Neural cell (in vitro differentiated cells): ENCODE data around the gene POFUT1. TPM values are rescaled to one million over a fixed set of nuclear protein-coding genes. Genes with fewer than 3 reads are reported as not detected.

ENCODE experiments used
- H2AFZ ChIP-seq: fragments of 200-600, 300-800 bp; sonication (generic), shearing (Covaris generic); 2 replicates; pipeline ENCODE4 v1.6.0; 2014; ENCODE audit warnings: low read depth, mild to moderate bottlenecking, antibody characterized with exemption, low read length, moderate library complexity
- H3F3A ChIP-seq: fragments of 200-600 bp; shearing (Covaris generic); 2 replicates; pipeline ENCODE4 v1.6.1; 2016; ENCODE audit warnings: mild to moderate bottlenecking, moderate library complexity, mixed read lengths, antibody characterized with exemption, low read length; ENCODE audit not compliant: insufficient read depth, poor library complexity, severe bottlenecking
- H3K27ac ChIP-seq: fragments of 200-600, 300-800 bp; sonication (generic), shearing (Covaris generic); 2 replicates; pipeline ENCODE4 v1.5.1; 2014; ENCODE audit warnings: mild to moderate bottlenecking, low read length, moderate library complexity
- H3K27me3 ChIP-seq: fragments of 300-800, 200-600 bp; sonication (generic), shearing (Covaris generic); 2 replicates; pipeline ENCODE4 v1.6.0; 2014; ENCODE audit warnings: mild to moderate bottlenecking, low read depth, low read length, moderate library complexity; ENCODE audit not compliant: insufficient read depth
- H3K36me3 ChIP-seq: fragments of 300-800, 200-600 bp; sonication (generic), shearing (Covaris generic); 2 replicates; pipeline ENCODE4 v1.5.1; 2014; ENCODE audit warnings: mild to moderate bottlenecking, antibody characterized with exemption, low read length, moderate library complexity; ENCODE audit not compliant: insufficient read depth
- H3K4me2 ChIP-seq: fragments of 300-800, 200-600 bp; sonication (generic), shearing (Covaris generic); 2 replicates; pipeline ENCODE4 v1.6.0; 2014; ENCODE audit warnings: mild to moderate bottlenecking, low read length
- H3K4me3 ChIP-seq: fragments of 300-800, 200-600 bp; sonication (generic), shearing (Covaris generic); 2 replicates; pipeline ENCODE4 v1.5.1; 2014; ENCODE audit warnings: mild to moderate bottlenecking, low read length, moderate library complexity
- H3K79me2 ChIP-seq: fragments of 200-600 bp; shearing (Covaris generic); replicated peaks from 2 replicates; pipeline ENCODE4 v1.6.0; 2014; ENCODE audit warnings: mild to moderate bottlenecking, low read length, moderate library complexity; ENCODE audit not compliant: insufficient read depth
- H3K9ac ChIP-seq: fragments of 300-800, 200-600 bp; sonication (generic), shearing (Covaris generic); 2 replicates; pipeline ENCODE4 v1.6.1; 2016; ENCODE audit warnings: mild to moderate bottlenecking, low read length, mixed read lengths
- H3K9me2 ChIP-seq: fragments of 200-600 bp; shearing (Covaris generic); 2 replicates; pipeline ENCODE4 v1.6.1; 2016; ENCODE audit warnings: mild to moderate bottlenecking, low read length, mixed read lengths; ENCODE audit not compliant: insufficient read depth
- H3K9me3 ChIP-seq: fragments of 200-600, 300-800 bp; sonication (generic), shearing (Covaris generic); 2 replicates; pipeline ENCODE4 v1.6.1; 2016; ENCODE audit warnings: mild to moderate bottlenecking, mixed run types, low read length, moderate library complexity, mixed read lengths
- H4K20me1 ChIP-seq: fragments of 200-600 bp; shearing (Covaris generic); 2 replicates; pipeline ENCODE4 v1.6.1; 2016; ENCODE audit warnings: mild to moderate bottlenecking, mixed run types; ENCODE audit not compliant: insufficient read depth
- EP300 ChIP-seq: fragments of 450-650 bp; conservative IDR thresholded peaks from 2 replicates; pipeline ENCODE4 v1.6.1; 2014; ENCODE audit warnings: antibody characterized with exemption, mild to moderate bottlenecking, moderate library complexity; ENCODE audit not compliant: poor library complexity, severe bottlenecking
- EZH2 ChIP-seq: fragments of 200-600, 300-800 bp; shearing (Covaris generic), sonication (generic); IDR thresholded peaks from 2 replicates; pipeline ENCODE4 v1.6.1; 2014; ENCODE audit warnings: antibody characterized with exemption, low read length, borderline replicate concordance, mild to moderate bottlenecking; ENCODE audit not compliant: insufficient read depth, poor library complexity, severe bottlenecking
- MXI1 ChIP-seq: fragments of 450-650 bp; conservative IDR thresholded peaks from 2 replicates; pipeline ENCODE4 v1.6.1; 2014; ENCODE audit warnings: antibody characterized with exemption, mild to moderate bottlenecking; ENCODE audit not compliant: poor library complexity, severe bottlenecking
- POLR2AphosphoS5 ChIP-seq: IDR thresholded peaks from 2 replicates; pipeline ENCODE4 v1.6.1; 2012
- RAD21 ChIP-seq: fragments of 450-650 bp; conservative IDR thresholded peaks from 2 replicates; pipeline ENCODE4 v1.6.1; 2014; ENCODE audit warnings: antibody characterized with exemption, mild to moderate bottlenecking, moderate library complexity
- SMC3 ChIP-seq: fragments of 450-650 bp; conservative IDR thresholded peaks from 2 replicates; pipeline ENCODE4 v1.6.1; 2014; ENCODE audit warnings: antibody characterized with exemption, mild to moderate bottlenecking, moderate library complexity; ENCODE audit not compliant: poor library complexity
- TAF1 ChIP-seq: IDR thresholded peaks from 2 replicates; pipeline ENCODE4 v1.6.1; 2012; ENCODE audit warnings: low read depth
- polyA plus RNA-seq: library from polyadenylated mRNA; depleted of rRNA; stranded (reverse); fragments of >200 nt; gene quantifications from 2 replicates; pipeline ENCODE4 v1.2.3, GENCODE V29; 2014
- TF ChIP-seq, protein P1 (sequence below): IDR thresholded peaks from 2 replicates; pipeline ENCODE4 v1.6.1; 2012; ENCODE audit warnings: borderline replicate concordance
- TF ChIP-seq, protein P2 (sequence below): fragments of 450-650 bp; IDR thresholded peaks from 2 replicates; pipeline ENCODE4 v1.5.1; 2014; ENCODE audit warnings: antibody characterized with exemption, mild to moderate bottlenecking, moderate library complexity; ENCODE audit not compliant: poor library complexity, severe bottlenecking

The POFUT1 gene
- polyA plus RNA-seq, 1 donor from 2014 or later: 14.0 TPM

DNA sequence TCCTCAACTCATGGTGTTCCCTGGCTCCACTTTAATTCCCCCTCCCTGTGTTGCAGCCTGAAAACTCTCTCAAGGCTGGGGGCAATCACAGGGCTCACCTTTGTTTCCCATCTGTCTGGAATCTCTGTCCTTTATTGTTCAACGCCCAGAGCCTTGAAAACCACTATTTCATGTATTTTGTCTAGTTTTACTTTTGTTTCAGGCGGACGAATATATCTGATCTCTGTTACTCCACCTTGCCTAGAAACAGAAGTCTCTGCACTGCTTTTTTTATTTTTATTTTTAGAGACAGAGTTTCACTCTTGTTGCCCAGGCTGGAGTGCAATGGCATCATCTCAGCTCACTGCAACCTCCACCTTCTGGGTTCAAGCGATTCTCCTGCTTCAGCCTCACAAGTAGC lies 27.7 kb upstream of the POFUT1 start:
- no peaks in the 10 kb centered on the region for H3K79me2 ChIP-seq

DNA sequence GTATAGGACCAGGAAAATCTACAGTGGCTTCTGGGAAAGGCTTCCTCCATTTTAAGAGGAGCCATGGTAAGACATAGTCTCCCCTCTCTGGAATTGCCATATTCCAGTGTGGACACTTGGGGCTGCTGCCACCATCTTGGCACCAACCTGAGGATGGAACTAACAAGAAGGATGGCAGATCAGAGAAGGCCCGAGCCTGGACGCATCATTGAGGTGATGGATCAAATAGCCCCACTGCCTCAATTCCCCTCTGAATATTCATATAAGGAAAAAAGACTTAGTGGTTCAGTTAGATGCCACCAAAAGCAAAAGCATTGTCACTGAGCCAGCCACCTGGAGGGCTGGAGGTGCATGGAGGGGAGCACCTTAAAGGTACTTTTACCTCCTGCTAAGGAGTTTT lies 26.1 kb upstream of the POFUT1 start:
- Histone ChIP-seq H3K4me3 (no peak overlapping the region), H3K9me2 (no peaks in the 10 kb centered on the region), H2AFZ (no peak overlapping the region), H3K27me3 (no peaks in the 10 kb centered on the region), H3F3A (no peaks in the 10 kb centered on the region), H4K20me1 (no peaks in the 10 kb centered on the region), H3K36me3 (no peaks in the 10 kb centered on the region), H3K4me2 (no peak overlapping the region), H3K9ac (no peak overlapping the region), H3K9me3 (no peaks in the 10 kb centered on the region), H3K79me2 (no peaks in the 10 kb centered on the region), H3K27ac (no peak overlapping the region)
- no peak for TF ChIP-seq RAD21
- TF ChIP-seq, protein P1, sequence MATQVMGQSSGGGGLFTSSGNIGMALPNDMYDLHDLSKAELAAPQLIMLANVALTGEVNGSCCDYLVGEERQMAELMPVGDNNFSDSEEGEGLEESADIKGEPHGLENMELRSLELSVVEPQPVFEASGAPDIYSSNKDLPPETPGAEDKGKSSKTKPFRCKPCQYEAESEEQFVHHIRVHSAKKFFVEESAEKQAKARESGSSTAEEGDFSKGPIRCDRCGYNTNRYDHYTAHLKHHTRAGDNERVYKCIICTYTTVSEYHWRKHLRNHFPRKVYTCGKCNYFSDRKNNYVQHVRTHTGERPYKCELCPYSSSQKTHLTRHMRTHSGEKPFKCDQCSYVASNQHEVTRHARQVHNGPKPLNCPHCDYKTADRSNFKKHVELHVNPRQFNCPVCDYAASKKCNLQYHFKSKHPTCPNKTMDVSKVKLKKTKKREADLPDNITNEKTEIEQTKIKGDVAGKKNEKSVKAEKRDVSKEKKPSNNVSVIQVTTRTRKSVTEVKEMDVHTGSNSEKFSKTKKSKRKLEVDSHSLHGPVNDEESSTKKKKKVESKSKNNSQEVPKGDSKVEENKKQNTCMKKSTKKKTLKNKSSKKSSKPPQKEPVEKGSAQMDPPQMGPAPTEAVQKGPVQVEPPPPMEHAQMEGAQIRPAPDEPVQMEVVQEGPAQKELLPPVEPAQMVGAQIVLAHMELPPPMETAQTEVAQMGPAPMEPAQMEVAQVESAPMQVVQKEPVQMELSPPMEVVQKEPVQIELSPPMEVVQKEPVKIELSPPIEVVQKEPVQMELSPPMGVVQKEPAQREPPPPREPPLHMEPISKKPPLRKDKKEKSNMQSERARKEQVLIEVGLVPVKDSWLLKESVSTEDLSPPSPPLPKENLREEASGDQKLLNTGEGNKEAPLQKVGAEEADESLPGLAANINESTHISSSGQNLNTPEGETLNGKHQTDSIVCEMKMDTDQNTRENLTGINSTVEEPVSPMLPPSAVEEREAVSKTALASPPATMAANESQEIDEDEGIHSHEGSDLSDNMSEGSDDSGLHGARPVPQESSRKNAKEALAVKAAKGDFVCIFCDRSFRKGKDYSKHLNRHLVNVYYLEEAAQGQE: no peak
- no peak for TF ChIP-seq MXI1
- no peak for TF ChIP-seq POLR2AphosphoS5
- TF ChIP-seq SMC3: no peak
- TF ChIP-seq TAF1: no peak
- TF ChIP-seq EZH2: no peak
- no peak for TF ChIP-seq EP300
- TF ChIP-seq, protein P2, sequence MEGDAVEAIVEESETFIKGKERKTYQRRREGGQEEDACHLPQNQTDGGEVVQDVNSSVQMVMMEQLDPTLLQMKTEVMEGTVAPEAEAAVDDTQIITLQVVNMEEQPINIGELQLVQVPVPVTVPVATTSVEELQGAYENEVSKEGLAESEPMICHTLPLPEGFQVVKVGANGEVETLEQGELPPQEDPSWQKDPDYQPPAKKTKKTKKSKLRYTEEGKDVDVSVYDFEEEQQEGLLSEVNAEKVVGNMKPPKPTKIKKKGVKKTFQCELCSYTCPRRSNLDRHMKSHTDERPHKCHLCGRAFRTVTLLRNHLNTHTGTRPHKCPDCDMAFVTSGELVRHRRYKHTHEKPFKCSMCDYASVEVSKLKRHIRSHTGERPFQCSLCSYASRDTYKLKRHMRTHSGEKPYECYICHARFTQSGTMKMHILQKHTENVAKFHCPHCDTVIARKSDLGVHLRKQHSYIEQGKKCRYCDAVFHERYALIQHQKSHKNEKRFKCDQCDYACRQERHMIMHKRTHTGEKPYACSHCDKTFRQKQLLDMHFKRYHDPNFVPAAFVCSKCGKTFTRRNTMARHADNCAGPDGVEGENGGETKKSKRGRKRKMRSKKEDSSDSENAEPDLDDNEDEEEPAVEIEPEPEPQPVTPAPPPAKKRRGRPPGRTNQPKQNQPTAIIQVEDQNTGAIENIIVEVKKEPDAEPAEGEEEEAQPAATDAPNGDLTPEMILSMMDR: no peak

More for the DNA sequence above, 27.7 kb upstream of the POFUT1 start:
- H3K36me3 ChIP-seq: no peaks in the 10 kb centered on the region
- H3K4me3 ChIP-seq: no peak overlapping the region
- no peaks in the 10 kb centered on the region for H3K9me2 ChIP-seq
- H3K9me3 ChIP-seq: no peaks in the 10 kb centered on the region
- no peak overlapping the region for H3K27ac ChIP-seq
- no peak for TF ChIP-seq EP300
- TF ChIP-seq RAD21: no peak
- TF ChIP-seq TAF1: no peak
- no peaks in the 10 kb centered on the region for H4K20me1 ChIP-seq
- no peak overlapping the region for H3K9ac ChIP-seq
- H2AFZ ChIP-seq: no peak overlapping the region
- no peaks in the 10 kb centered on the region for H3F3A ChIP-seq
- no peaks in the 10 kb centered on the region for H3K27me3 ChIP-seq
- H3K4me2 ChIP-seq: no peak overlapping the region
